ENCODE data around the gene TMEM120A.
A peak's percentile ranks its signal among the peaks of the same experiment; 100 is the strongest.

TMEM120A gene

GRCh38 chr7:75977743-75978142 lies 16.7 kb downstream of the TMEM120A start:
- no peak overlapping the region for H3K4me3 ChIP-seq (ENCODE audit: low read depth, low read length)
- TF ChIP-seq CTCF (IDR thresholded peaks at IDR 0.05; ENCODE audit: borderline replicate concordance, insufficient read depth, low read depth, low read length): no peak

- 0 out of 2 replicates have a peak, but pooled peaks have one; percentile 20 for TF ChIP-seq CTCF (IDR thresholded peaks at IDR 0.05; ENCODE audit: borderline replicate concordance, insufficient read depth, low read depth, low read length)
- H3K4me3 ChIP-seq (ENCODE audit: low read depth, low read length): no peak overlapping the region
Observed at GRCh38 chr7:75971961-75972763, 22.2 kb downstream of the TMEM120A start.

- TF ChIP-seq CTCF (IDR thresholded peaks at IDR 0.05; ENCODE audit: borderline replicate concordance, insufficient read depth, low read depth, low read length): no peak
- no peak overlapping the region for H3K4me3 ChIP-seq (ENCODE audit: low read depth, low read length)
Observed at GRCh38 chr7:75971309-75971960, 23.0 kb downstream of the TMEM120A start.

GRCh38 chr7:75969704-75970498 lies 24.5 kb downstream of the TMEM120A start:
- TF ChIP-seq CTCF (IDR thresholded peaks at IDR 0.05; ENCODE audit: borderline replicate concordance, insufficient read depth, low read depth, low read length): no peak
- H3K4me3 ChIP-seq (ENCODE audit: low read depth, low read length): no peak overlapping the region

GRCh38 chr7:75969182-75969581 lies 25.2 kb downstream of the TMEM120A start:
- H3K4me3 ChIP-seq (ENCODE audit: low read depth, low read length): no peak overlapping the region
- no peak for TF ChIP-seq CTCF (IDR thresholded peaks at IDR 0.05; ENCODE audit: borderline replicate concordance, insufficient read depth, low read depth, low read length)

- no peak overlapping the region for H3K4me3 ChIP-seq (ENCODE audit: low read depth, low read length)
- no peak for TF ChIP-seq CTCF (IDR thresholded peaks at IDR 0.05; ENCODE audit: borderline replicate concordance, insufficient read depth, low read depth, low read length)
Observed at GRCh38 chr7:75968561-75969001, 25.8 kb downstream of the TMEM120A start.
